H9 (cell line): Measurements from ENCODE around the gene ABCA12. TPM values are rescaled to one million over a fixed set of nuclear protein-coding genes. Genes with fewer than 3 reads are reported as not detected.

Experiments used
- DNase-seq: peaks from one replicate; pipeline ENCODE4 v3.0.0-alpha.2; 2017
- H2AFZ ChIP-seq: one replicate; pipeline ENCODE4 v1.6.1; 2013; ENCODE audit warnings: mild to moderate bottlenecking, low read length, control low read depth, moderate library complexity
- H2AK5ac ChIP-seq: 2 replicates; pipeline ENCODE4 v1.6.1; 2013; ENCODE audit warnings: low read length, control low read depth, mixed read lengths; ENCODE audit not compliant: insufficient read length
- H2BK120ac ChIP-seq: one replicate; pipeline ENCODE4 v1.6.1; 2013; ENCODE audit warnings: low read depth, mild to moderate bottlenecking, low read length, control low read depth, inconsistent platforms; ENCODE audit not compliant: poor library complexity, severe bottlenecking
- H2BK12ac ChIP-seq: 2 replicates; pipeline ENCODE4 v1.6.1; 2013; ENCODE audit warnings: low read length, control low read depth, mixed read lengths, low read depth; ENCODE audit not compliant: insufficient read length
- H2BK15ac ChIP-seq: 2 replicates; pipeline ENCODE4 v1.6.1; 2013; ENCODE audit warnings: low read depth, low read length, control low read depth
- H2BK20ac ChIP-seq: one replicate; pipeline ENCODE4 v1.6.1; 2013; ENCODE audit warnings: low read depth, mild to moderate bottlenecking, low read length, control low read depth, inconsistent platforms; ENCODE audit not compliant: poor library complexity, severe bottlenecking
- H2BK5ac ChIP-seq: 2 replicates; pipeline ENCODE4 v1.6.1; 2013; ENCODE audit warnings: low read length, control low read depth, mixed read lengths; ENCODE audit not compliant: insufficient read length
- H3K14ac ChIP-seq: 2 replicates; pipeline ENCODE4 v1.6.1; 2013; ENCODE audit warnings: low read length, control low read depth; ENCODE audit not compliant: insufficient read depth
- H3K18ac ChIP-seq: 2 replicates; pipeline ENCODE4 v1.6.1; 2013; ENCODE audit warnings: low read depth, mild to moderate bottlenecking, mixed read lengths, low read length, control low read depth; ENCODE audit not compliant: insufficient read length
- H3K23ac ChIP-seq: 2 replicates; pipeline ENCODE4 v1.6.1; 2013; ENCODE audit warnings: low read length, control low read depth, mixed read lengths, low read depth; ENCODE audit not compliant: insufficient read length
- H3K23me2 ChIP-seq: 2 replicates; pipeline ENCODE4 v1.6.1; 2013; ENCODE audit warnings: low read depth, mild to moderate bottlenecking, mixed read lengths, low read length, control low read depth; ENCODE audit not compliant: insufficient read length, poor library complexity, severe bottlenecking
- H3K27ac ChIP-seq: 2 replicates; pipeline ENCODE4 v1.5.1; 2013; ENCODE audit warnings: low read length, control low read depth, mixed read lengths, low read depth; ENCODE audit not compliant: insufficient read length
- H3K27me3 ChIP-seq: 2 replicates; pipeline ENCODE4 v1.6.1; 2013; ENCODE audit warnings: low read length, control low read depth, inconsistent platforms; ENCODE audit not compliant: insufficient read depth
- H3K4ac ChIP-seq: 2 replicates; pipeline ENCODE4 v1.6.1; 2013; ENCODE audit warnings: low read depth, mild to moderate bottlenecking, control low read depth, inconsistent platforms, low read length, moderate library complexity
- H3K4me1 ChIP-seq: 2 replicates; pipeline ENCODE4 v1.6.1; 2013; ENCODE audit warnings: low read length, control low read depth, inconsistent platforms; ENCODE audit not compliant: insufficient read depth
- H3K4me2 ChIP-seq: 2 replicates; pipeline ENCODE4 v1.6.1; 2013; ENCODE audit warnings: low read length, control low read depth, mixed read lengths; ENCODE audit not compliant: insufficient read length, insufficient read depth
- H3K56ac ChIP-seq: 2 replicates; pipeline ENCODE4 v1.6.1; 2013; ENCODE audit warnings: low read depth, mild to moderate bottlenecking, mixed read lengths, low read length, control low read depth; ENCODE audit not compliant: insufficient read length
- H3K79me1 ChIP-seq: 2 replicates; pipeline ENCODE4 v1.6.1; 2013; ENCODE audit warnings: low read depth, mild to moderate bottlenecking, moderate library complexity, low read length, control low read depth, inconsistent platforms; ENCODE audit not compliant: insufficient read depth, poor library complexity, severe bottlenecking
- H3K79me2 ChIP-seq: 2 replicates; pipeline ENCODE4 v1.6.1; 2013; ENCODE audit warnings: low read length, control low read depth, inconsistent platforms; ENCODE audit not compliant: insufficient read depth
- H3K9ac ChIP-seq: 2 replicates; pipeline ENCODE4 v1.6.1; 2013; ENCODE audit warnings: low read length, control low read depth, mixed read lengths; ENCODE audit not compliant: insufficient read length; ENCODE audit errors: extremely low read depth
- H3K9me3 ChIP-seq: one replicate; pipeline ENCODE4 v1.6.1; 2013; ENCODE audit warnings: low read depth, low read length, inconsistent platforms; ENCODE audit not compliant: control insufficient read depth
- H3T11ph ChIP-seq: one replicate; pipeline ENCODE4 v1.6.1; 2013; ENCODE audit warnings: mild to moderate bottlenecking, low read length, control low read depth, inconsistent platforms
- H4K20me1 ChIP-seq: one replicate; pipeline ENCODE4 v1.6.1; 2013; ENCODE audit not compliant: control insufficient read depth, insufficient read length, insufficient read depth
- H4K5ac ChIP-seq: 2 replicates; pipeline ENCODE4 v1.6.1; 2013; ENCODE audit warnings: low read depth, mild to moderate bottlenecking, mixed read lengths, low read length, control low read depth; ENCODE audit not compliant: insufficient read length
- H4K8ac ChIP-seq: replicated peaks from 2 replicates; pipeline ENCODE4 v1.6.1; 2013; ENCODE audit warnings: low read length, control low read depth, mixed read lengths, low read depth; ENCODE audit not compliant: insufficient read length
- H4K91ac ChIP-seq: 2 replicates; pipeline ENCODE4 v1.6.1; 2013; ENCODE audit warnings: low read depth, mild to moderate bottlenecking, moderate library complexity, mixed read lengths, low read length, control low read depth; ENCODE audit not compliant: insufficient read length
- H3K27ac Mint-ChIP-seq, 3 experiments: 2 replicates in 2 of 3; 3 replicates in 1 of 3; pipeline ENCODE4 v1.8.0; 2020 to 2021; ENCODE audit warnings: mixed read lengths in 3 of 3, mild to moderate bottlenecking in 1 of 3, moderate library complexity in 1 of 3
- H3K27me3 Mint-ChIP-seq: 2 replicates; pipeline ENCODE4 v1.8.0; 2021; ENCODE audit warnings: low read depth, mild to moderate bottlenecking, moderate library complexity, mixed read lengths
- H3K36me3 Mint-ChIP-seq, 3 experiments: 2 replicates in 2 of 3; 3 replicates in 1 of 3; pipeline ENCODE4 v1.8.0; 2020 to 2021; ENCODE audit warnings: low read depth in 3 of 3, mixed read lengths in 3 of 3; ENCODE audit not compliant: insufficient read depth in 1 of 3
- H3K4me1 Mint-ChIP-seq, 2 experiments: 2 replicates each; pipeline ENCODE4 v1.8.0; 2020; ENCODE audit warnings: mixed read lengths in 2 of 2
- H3K4me3 Mint-ChIP-seq, 2 experiments: 2 replicates in 1 of 2; 3 replicates in 1 of 2; pipeline ENCODE4 v1.8.0; 2020 to 2021; ENCODE audit warnings: mild to moderate bottlenecking in 2 of 2, mixed read lengths in 2 of 2, moderate library complexity in 1 of 2
- H3K9me3 Mint-ChIP-seq, 2 experiments: 2 replicates in 1 of 2; 3 replicates in 1 of 2; pipeline ENCODE4 v1.8.0; 2020; ENCODE audit warnings: mild to moderate bottlenecking in 2 of 2, mixed read lengths in 2 of 2, moderate library complexity in 1 of 2
- WGBS: extraction: QIAGEN DNeasy Blood & Tissue Kit; methylation state at CpG from one replicate; pipeline ENCODE4 v1.1.7; 2013; ENCODE audit warnings: missing lambda C conversion rate, low lambda C conversion rate, mixed read lengths; ENCODE audit not compliant: insufficient read length; ENCODE audit errors: extremely low coverage; 5-methylcytosine and 5-hydroxymethylcytosine counted together
- total RNA-seq: library from RNA; stranded (reverse); gene quantifications from 2 replicates; pipeline ENCODE4 v1.2.1, GENCODE V29; 2021
- TF ChIP-seq, protein P1 (sequence below): fragments of 200-600 bp; sonication (generic); conservative IDR thresholded peaks from 3 replicates; pipeline ENCODE4 v1.8.0; 2021; ENCODE audit warnings: antibody characterized with exemption, mild to moderate bottlenecking

ABCA12 gene
- total RNA-seq, 1 experiment from 2014 or later = not detected

DNA sequence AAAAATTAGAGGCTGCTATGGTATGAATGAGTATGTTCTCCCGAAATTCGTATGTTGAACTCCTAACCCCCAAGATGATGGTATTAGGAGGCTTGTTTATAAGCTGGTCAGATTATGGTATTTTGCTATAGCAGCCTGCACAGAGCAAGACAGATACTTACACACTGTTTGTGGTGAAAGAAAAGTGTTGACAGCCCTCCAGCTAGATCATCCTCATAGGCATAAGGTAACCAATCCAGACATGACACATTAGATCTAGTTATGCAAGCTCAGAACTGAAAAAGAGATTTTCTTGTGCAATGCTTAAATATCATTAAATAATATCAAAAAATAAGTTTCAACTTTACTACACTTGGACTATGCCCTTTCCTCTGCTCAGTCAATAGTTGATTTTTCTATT is 107.1 kb downstream of the ABCA12 start:
- no peak overlapping the region for H3K4ac ChIP-seq
- H3K9me3 Mint-ChIP-seq = no peaks in the 10 kb centered on the region
- no peaks in the 10 kb centered on the region for H3K79me1 ChIP-seq
- no peaks in the 10 kb centered on the region for H3K27me3 Mint-ChIP-seq
- no peak overlapping the region for H3K18ac ChIP-seq
- no peak overlapping the region for H3K23ac ChIP-seq
- no peak overlapping the region for H2BK12ac ChIP-seq
- no CpG with 5 or more reads among the region's 2 CpGs for WGBS
- no peak overlapping the region for H2BK120ac ChIP-seq
- no peak overlapping the region for H3K14ac ChIP-seq
- no peak overlapping the region for H3K9ac ChIP-seq
- DNase-seq = no peak
- H2AK5ac ChIP-seq = no peak overlapping the region
- no peak overlapping the region for H3K4me2 ChIP-seq
- H3K27me3 ChIP-seq = no peaks in the 10 kb centered on the region
- no peaks in the 10 kb centered on the region for H3K36me3 Mint-ChIP-seq
- H3K27ac Mint-ChIP-seq = no peak overlapping the region
- no peak overlapping the region for H3T11ph ChIP-seq
- no peak overlapping the region for H3K56ac ChIP-seq
- TF ChIP-seq, protein P1, sequence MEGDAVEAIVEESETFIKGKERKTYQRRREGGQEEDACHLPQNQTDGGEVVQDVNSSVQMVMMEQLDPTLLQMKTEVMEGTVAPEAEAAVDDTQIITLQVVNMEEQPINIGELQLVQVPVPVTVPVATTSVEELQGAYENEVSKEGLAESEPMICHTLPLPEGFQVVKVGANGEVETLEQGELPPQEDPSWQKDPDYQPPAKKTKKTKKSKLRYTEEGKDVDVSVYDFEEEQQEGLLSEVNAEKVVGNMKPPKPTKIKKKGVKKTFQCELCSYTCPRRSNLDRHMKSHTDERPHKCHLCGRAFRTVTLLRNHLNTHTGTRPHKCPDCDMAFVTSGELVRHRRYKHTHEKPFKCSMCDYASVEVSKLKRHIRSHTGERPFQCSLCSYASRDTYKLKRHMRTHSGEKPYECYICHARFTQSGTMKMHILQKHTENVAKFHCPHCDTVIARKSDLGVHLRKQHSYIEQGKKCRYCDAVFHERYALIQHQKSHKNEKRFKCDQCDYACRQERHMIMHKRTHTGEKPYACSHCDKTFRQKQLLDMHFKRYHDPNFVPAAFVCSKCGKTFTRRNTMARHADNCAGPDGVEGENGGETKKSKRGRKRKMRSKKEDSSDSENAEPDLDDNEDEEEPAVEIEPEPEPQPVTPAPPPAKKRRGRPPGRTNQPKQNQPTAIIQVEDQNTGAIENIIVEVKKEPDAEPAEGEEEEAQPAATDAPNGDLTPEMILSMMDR = no peak
- no peak overlapping the region for H2BK15ac ChIP-seq
- H4K20me1 ChIP-seq = no peaks in the 10 kb centered on the region
- no peak overlapping the region for H3K27ac ChIP-seq
- H4K91ac ChIP-seq = no peak overlapping the region
- H2BK5ac ChIP-seq = no peak overlapping the region
- H4K5ac ChIP-seq = no peak overlapping the region
- no peak overlapping the region for H2BK20ac ChIP-seq
- H3K9me3 ChIP-seq = no peaks in the 10 kb centered on the region
- no peaks in the 10 kb centered on the region for H3K79me2 ChIP-seq
- H3K4me1 ChIP-seq = no peaks in the 10 kb centered on the region
- no peak overlapping the region for H3K4me3 Mint-ChIP-seq
- H3K23me2 ChIP-seq = no peaks in the 10 kb centered on the region
- peaks cover 3 to 4% of the 10 kb centered on the region in 2 experiments; a peak in 2 of 4 replicates for H3K4me1 Mint-ChIP-seq
- no peak overlapping the region for H4K8ac ChIP-seq
- no peak overlapping the region for H2AFZ ChIP-seq
